H1 (cell line): ENCODE results near the gene UBE2M. TPM values are rescaled to one million over a fixed set of nuclear protein-coding genes. Genes with fewer than 3 reads are reported as not detected.

Experiments used
- CTCF ChIA-PET: fragments of 300-600 bp; sonication (Branson Sonifier 250); formaldehyde crosslinking; loops from one replicate; lab custom pipeline; 2021; ENCODE audit not compliant: partially characterized antibody; lab: Charles Lee
- POLR2A ChIA-PET: fragments of 300-600 bp; sonication (Branson Sonifier 250); formaldehyde crosslinking; loops from one replicate; lab custom pipeline; 2021; ENCODE audit warnings: inconsistent platforms; ENCODE audit not compliant: partially characterized antibody; lab: Charles Lee
- DNase-seq, 2 experiments: peaks; one replicate each; pipeline versions ENCODE4 v3.0.0 to v3.0.0-alpha.2; 2010 to 2022; ENCODE audit warnings: low spot score in 2 of 2, low read depth in 1 of 2, mixed read lengths in 1 of 2
- FAIRE-seq: peaks from 2 replicates; lab custom pipeline; 2011; peaks lifted over from hg19 to GRCh38; lab: Jason Lieb, UNC
- H2AFZ ChIP-seq: 2 replicates; pipeline ENCODE4 v1.8.1; 2012; ENCODE audit warnings: low read length, inconsistent platforms
- H2AK5ac ChIP-seq: 2 replicates; pipeline ENCODE4 v1.6.1; 2013; ENCODE audit warnings: low read depth, low read length
- H2BK120ac ChIP-seq: replicated peaks from 2 replicates; pipeline ENCODE3; 2013; ENCODE audit warnings: low read depth, low read length, inconsistent platforms
- H2BK12ac ChIP-seq: 2 replicates; pipeline ENCODE4 v1.6.1; 2013; ENCODE audit warnings: low read depth, low read length
- H2BK15ac ChIP-seq: 2 replicates; pipeline ENCODE4 v1.6.1; 2013; ENCODE audit warnings: low read length
- H2BK20ac ChIP-seq: 2 replicates; pipeline ENCODE4 v1.6.1; 2013; ENCODE audit warnings: low read length
- H2BK5ac ChIP-seq: 2 replicates; pipeline ENCODE4 v1.6.1; 2013; ENCODE audit warnings: low read depth, low read length
- H3K14ac ChIP-seq: 2 replicates; pipeline ENCODE4 v1.6.1; 2013; ENCODE audit warnings: inconsistent platforms; ENCODE audit not compliant: insufficient read length
- H3K18ac ChIP-seq: 2 replicates; pipeline ENCODE4 v1.6.1; 2013; ENCODE audit warnings: low read length; ENCODE audit errors: extremely low read depth
- H3K23ac ChIP-seq: 2 replicates; pipeline ENCODE4 v1.6.1; 2013; ENCODE audit warnings: inconsistent platforms; ENCODE audit not compliant: insufficient read length
- H3K23me2 ChIP-seq: 2 replicates; pipeline ENCODE4 v1.6.1; 2013; ENCODE audit warnings: low read depth, low read length
- H3K27ac ChIP-seq: 2 replicates; pipeline ENCODE4 v1.6.1; 2011; ENCODE audit warnings: low read depth, low read length, inconsistent platforms
- H3K27me3 ChIP-seq, 4 experiments: replicated peaks in 1 of 4; 1 replicate in 1 of 4; 2 replicates in 3 of 4; pipeline versions ENCODE4 v1.6.1 to v1.8.1; 2011 to 2013; ENCODE audit warnings: low read length in 3 of 4, mild to moderate bottlenecking in 3 of 4, inconsistent platforms in 2 of 4, mixed read lengths in 2 of 4, moderate library complexity in 1 of 4; ENCODE audit not compliant: control insufficient read depth in 3 of 4, insufficient read depth in 3 of 4; ENCODE audit errors: extremely low read depth in 1 of 4
- H3K36me3 ChIP-seq, 4 experiments: 2 replicates each; pipeline versions ENCODE4 v1.6.1 to v1.8.1; 2011 to 2013; ENCODE audit warnings: mild to moderate bottlenecking in 4 of 4, low read length in 3 of 4, moderate library complexity in 2 of 4, control low read depth in 1 of 4, inconsistent platforms in 1 of 4; ENCODE audit not compliant: insufficient read depth in 4 of 4, control insufficient read depth in 2 of 4
- H3K4ac ChIP-seq: replicated peaks from 2 replicates; pipeline ENCODE3; 2013; ENCODE audit warnings: low read length, low read depth, mixed read lengths, inconsistent platforms; ENCODE audit not compliant: insufficient read length
- H3K4me1 ChIP-seq, 4 experiments: replicated peaks in 1 of 4; 1 replicate in 1 of 4; 2 replicates in 3 of 4; pipeline versions ENCODE4 v1.6.1 to v1.8.1; 2011 to 2013; ENCODE audit warnings: low read length in 3 of 4, inconsistent platforms in 2 of 4, mixed read lengths in 1 of 4; ENCODE audit not compliant: insufficient read depth in 4 of 4, control insufficient read depth in 3 of 4
- H3K4me2 ChIP-seq, 2 experiments: 2 replicates each; pipeline versions ENCODE4 v1.6.1 to v1.8.1; 2011 to 2013; ENCODE audit warnings: low read depth in 2 of 2, low read length in 2 of 2, control low read depth in 1 of 2, inconsistent platforms in 1 of 2, mild to moderate bottlenecking in 1 of 2; ENCODE audit not compliant: insufficient read depth in 1 of 2
- H3K4me3 ChIP-seq, 4 experiments: fragments of 200-600, 300-600 bp in 1 of 4; sonication (generic), shearing (Covaris generic), sonication (Bioruptor Twin) in 1 of 4; 2 replicates each; pipeline versions ENCODE4 v1.5.1 to v1.8.1; 2011 to 2016; ENCODE audit warnings: low read length in 4 of 4, low read depth in 3 of 4, control low read depth in 2 of 4, inconsistent platforms in 2 of 4, mild to moderate bottlenecking in 2 of 4, mixed read lengths in 1 of 4, moderate library complexity in 1 of 4; ENCODE audit not compliant: insufficient read depth in 2 of 4; ENCODE audit errors: extremely low read depth in 1 of 4
- H3K56ac ChIP-seq: replicated peaks from 2 replicates; pipeline ENCODE3; 2013; ENCODE audit warnings: low read depth, mild to moderate bottlenecking, mixed read lengths, low read length, inconsistent platforms; ENCODE audit not compliant: insufficient read length
- H3K79me1 ChIP-seq: 2 replicates; pipeline ENCODE4 v1.6.1; 2013; ENCODE audit warnings: low read depth, low read length, control low read depth
- H3K79me2 ChIP-seq, 2 experiments: 2 replicates each; pipeline versions ENCODE4 v1.6.1 to v1.8.1; 2012 to 2013; ENCODE audit warnings: low read length in 2 of 2, mild to moderate bottlenecking in 2 of 2, inconsistent platforms in 1 of 2; ENCODE audit not compliant: insufficient read depth in 2 of 2, control insufficient read depth in 1 of 2
- H3K9ac ChIP-seq, 4 experiments: replicated peaks in 1 of 4; 1 replicate in 1 of 4; 2 replicates in 3 of 4; pipeline versions ENCODE4 v1.6.1 to v1.8.1; 2011 to 2013; ENCODE audit warnings: low read depth in 3 of 4, low read length in 3 of 4, control low read depth in 2 of 4, mild to moderate bottlenecking in 2 of 4, moderate library complexity in 2 of 4, inconsistent platforms in 1 of 4; ENCODE audit errors: extremely low read depth in 1 of 4
- H3K9me3 ChIP-seq, 2 experiments: 2 replicates each; pipeline versions ENCODE4 v1.6.1 to v1.8.1; 2012 to 2013; ENCODE audit warnings: mild to moderate bottlenecking in 2 of 2, moderate library complexity in 2 of 2, control low read depth in 1 of 2, inconsistent platforms in 1 of 2, low read depth in 1 of 2, low read length in 1 of 2, mixed read lengths in 1 of 2; ENCODE audit not compliant: insufficient read depth in 2 of 2
- H4K20me1 ChIP-seq, 2 experiments: replicated peaks in 1 of 2; 2 replicates each; pipeline versions ENCODE3 to v1.8.1; 2011 to 2013; ENCODE audit warnings: inconsistent platforms in 2 of 2, low read length in 2 of 2, mild to moderate bottlenecking in 1 of 2; ENCODE audit not compliant: insufficient read depth in 2 of 2, control insufficient read depth in 1 of 2
- H4K5ac ChIP-seq: 2 replicates; pipeline ENCODE4 v1.6.1; 2013; ENCODE audit warnings: low read length, low read depth, mixed read lengths, inconsistent platforms; ENCODE audit not compliant: insufficient read length
- H4K8ac ChIP-seq: 2 replicates; pipeline ENCODE4 v1.8.0; 2013; ENCODE audit warnings: mild to moderate bottlenecking, moderate library complexity, low read length, inconsistent platforms; ENCODE audit not compliant: insufficient read depth; ENCODE audit errors: extremely low read depth
- H4K91ac ChIP-seq: replicated peaks from 2 replicates; pipeline ENCODE3; 2013; ENCODE audit warnings: low read length, mixed read lengths, inconsistent platforms; ENCODE audit not compliant: insufficient read length
- BACH1 ChIP-seq: IDR thresholded peaks from 2 replicates; pipeline ENCODE4 v1.6.1; 2012; ENCODE audit warnings: low read length, improper control_type of control experiment
- E2F6 ChIP-seq: IDR thresholded peaks from 2 replicates; pipeline ENCODE4 v1.6.1; 2012; ENCODE audit warnings: inconsistent platforms
- EZH2 ChIP-seq: fragments of 200-600 bp; sonication (generic); IDR thresholded peaks from 2 replicates; pipeline ENCODE4 v1.7.1; 2012; ENCODE audit warnings: low read depth, mild to moderate bottlenecking, moderate library complexity, low read length, inconsistent platforms; ENCODE audit not compliant: severe bottlenecking
- HDAC6 ChIP-seq: IDR thresholded peaks from one replicate; pipeline ENCODE4 v1.7.1; 2012; ENCODE audit warnings: low read depth, mild to moderate bottlenecking, inconsistent platforms, low read length, moderate library complexity
- POLR2AphosphoS5 ChIP-seq: IDR thresholded peaks from 2 replicates; pipeline ENCODE4 v1.6.1; 2011; ENCODE audit warnings: low read depth, low read length
- RNF2 ChIP-seq: fragments of 200-900, 300-1000 bp; sonication (generic); IDR thresholded peaks from 2 replicates; pipeline ENCODE4 v1.7.1; 2016; ENCODE audit warnings: borderline replicate concordance, low read depth, mild to moderate bottlenecking, antibody characterized with exemption, low read length; ENCODE audit not compliant: poor library complexity, severe bottlenecking; ENCODE audit errors: missing control alignments
- RXRA ChIP-seq: IDR thresholded peaks from 2 replicates; pipeline ENCODE4 v1.6.1; 2011; ENCODE audit warnings: low read depth, mild to moderate bottlenecking, low read length, moderate library complexity; ENCODE audit not compliant: insufficient read depth
- SIRT6 ChIP-seq: IDR thresholded peaks from one replicate; pipeline ENCODE4 v1.7.1; 2012; ENCODE audit warnings: low read length, inconsistent platforms
- TCF12 ChIP-seq: IDR thresholded peaks from 2 replicates; pipeline ENCODE4 v1.6.1; 2011; ENCODE audit warnings: low read depth, mild to moderate bottlenecking, low read length
- ZNF274 ChIP-seq: IDR thresholded peaks from 2 replicates; pipeline ENCODE4 v1.7.0; 2012; ENCODE audit warnings: low read length, borderline replicate concordance; ENCODE audit errors: extremely low read depth
- polyA plus RNA-seq, 7 experiments: library from polyadenylated mRNA; depleted of rRNA in 3 of 7; stranded (reverse) in 5 of 7; unstranded in 2 of 7; fragments of >200 nt in 5 of 7; fragments of 200-250 nt in 2 of 7; gene quantifications; 1 replicate in 5 of 7; 2 replicates in 1 of 7; 4 replicates in 1 of 7; pipeline versions ENCODE4 v1.2.1 to v1.2.3, GENCODE V29; 2011 to 2013; ENCODE audit warnings: missing spikeins in 2 of 7, mixed read lengths in 2 of 7
- total RNA-seq: library from RNA; stranded (reverse); fragmentation: NEBNext Ultra II Directional; extraction: Animal tissue kit (Norgen Biotek cat#: 25700); gene quantifications from 2 replicates; pipeline ENCODE4 v1.2.1, GENCODE V29; 2021

UBE2M gene
- total and polyA plus RNA-seq, 2 of the 8 experiments (the other 6 are each of a cell fraction or from before 2014, with no cell fraction given), result 93.8 to 114 TPM

- no peak overlapping the region for H2BK20ac ChIP-seq
- peaks cover 0 to 7% of the 10 kb centered on the region in 2 experiments for H4K20me1 ChIP-seq
- H3K36me3 ChIP-seq, result peaks cover 6 to 12% (median 10%) of the 10 kb centered on the region in 4 experiments
- H3K23me2 ChIP-seq, result peaks cover 26% of the 10 kb centered on the region
- no peak overlapping the region for H2BK5ac ChIP-seq
- H2BK15ac ChIP-seq, result no peak overlapping the region
- TF ChIP-seq RXRA (no peak), HDAC6 (no peak), ZNF274 (no peak), EZH2 (no peak), TCF12 (no peak), E2F6 (no peak), BACH1 (no peak), POLR2AphosphoS5 (no peak), RNF2 (no peak), SIRT6 (no peak)
- TF ChIP-seq, all 59 proteins: peak for 0
- H3K4me3 ChIP-seq, result no peak overlapping the region
- no peak overlapping the region for H3K9ac ChIP-seq
- H3K27ac ChIP-seq, result no peak overlapping the region
- ChIA-PET POLR2A (interaction anchor here (1.1 to 17.2 kb wide), 5 partner anchors 10 to 42 kb away, joined by 4 to 434 read pairs (median 80); partner anchors contain the start of genes CHMP2A, MZF1, SLC27A5 and TRIM28), CTCF (interaction anchor here (1.0 to 7.3 kb wide), 4 partner anchors 15 to 46 kb away, joined by 4 to 35 read pairs (median 10); partner anchors contain the start of gene ZBTB45)
- no peak overlapping the region for H4K5ac ChIP-seq
- no peaks in the 10 kb centered on the region; the same call in 1 of the 2 replicates for H3K79me1 ChIP-seq
- no peak overlapping the region for H4K91ac ChIP-seq
- DNase-seq, result no peak
- peaks cover 0 to 35% (median 15%) of the 10 kb centered on the region in 4 experiments; a peak in 6 of 7 replicates for H3K4me1 ChIP-seq
- no peaks in the 10 kb centered on the region for H3K9me3 ChIP-seq
- H3K79me2 ChIP-seq, result peaks cover 7 to 19% of the 10 kb centered on the region in 2 experiments
- H2BK12ac ChIP-seq, result 0 out of 2 replicates have a peak overlapping the region, but pooled peaks have one; percentile 2
- no peak overlapping the region for H2AK5ac ChIP-seq
- no peak overlapping the region for H2AFZ ChIP-seq
- H3K18ac ChIP-seq, result no peak overlapping the region
- H3K14ac ChIP-seq, result no peak overlapping the region
- no peak overlapping the region for H3K56ac ChIP-seq
- H3K23ac ChIP-seq, result no peak overlapping the region
- H4K8ac ChIP-seq, result no peak overlapping the region
- no peak overlapping the region for H2BK120ac ChIP-seq
- H3K4ac ChIP-seq, result no peak overlapping the region
- FAIRE-seq, result no peak
- peaks cover 0 to 16% (median 6%) of the 10 kb centered on the region in 4 experiments; a peak in 4 of 7 replicates for H3K27me3 ChIP-seq
- no peak overlapping the region; a peak in 1 of 4 replicates for H3K4me2 ChIP-seq
Observed at GRCh38 chr19:58560921-58561320, 2.5 kb upstream of the UBE2M start.
